K562 treated with DMSO at 1 percent for 48 hours (cell line): ENCODE data around the gene IRF7. TPM values are rescaled to one million over a fixed set of nuclear protein-coding genes. Genes with fewer than 3 reads are reported as not detected.

Experiments used
- total RNA-seq: library from RNA; unstranded; fragments of 300-600 nt; gene quantifications from 2 replicates; pipeline ENCODE4 v1.2.3, GENCODE V29; 2022; ENCODE audit warnings: low replicate concordance; ENCODE audit errors: extremely low read depth

The IRF7 gene
- not detected in 2 replicates for total RNA-seq

DNA sequence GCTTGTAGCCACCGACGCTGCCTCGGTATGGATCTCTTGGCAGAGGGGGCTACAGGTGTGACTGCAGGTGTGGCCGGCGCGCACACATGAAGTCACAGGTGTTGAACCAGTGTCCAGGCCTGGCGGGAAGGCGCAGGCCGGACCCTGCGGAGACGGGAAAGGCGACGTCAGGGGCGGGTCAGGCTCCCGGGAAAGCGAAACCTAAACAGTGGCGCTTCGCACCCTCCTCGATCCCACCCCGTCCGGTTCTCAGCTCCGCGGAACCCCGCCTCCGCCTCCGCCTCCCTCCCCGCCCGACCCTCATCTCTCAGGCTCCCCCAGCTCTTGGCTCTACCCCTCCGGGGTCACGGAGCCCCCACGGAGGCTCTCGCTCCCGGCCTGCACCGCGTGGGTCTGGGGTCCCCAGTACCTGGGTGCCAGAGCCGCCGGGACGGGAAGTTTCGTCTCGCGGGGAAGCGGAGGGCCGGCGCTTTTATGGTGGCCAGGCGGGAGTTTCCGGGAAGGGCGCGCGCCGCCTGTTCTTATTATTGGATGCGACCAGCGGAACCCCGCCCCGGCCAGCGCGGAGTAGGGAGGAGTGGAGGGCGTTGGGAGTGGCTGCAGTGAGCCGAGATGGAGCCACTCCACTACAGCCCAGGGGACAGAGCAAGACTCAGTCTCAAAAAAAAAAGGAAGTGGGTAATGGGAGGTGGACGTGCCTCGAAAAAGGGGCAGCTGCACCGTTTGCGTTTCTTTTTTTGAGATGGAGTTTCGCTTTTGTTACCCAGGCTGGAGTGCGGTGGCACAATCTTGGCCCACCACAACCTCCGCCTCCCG lies at the start of gene IRF7:
TSS of gene IRF7 (minus strand) at position 447 of the 816 bp plus-strand sequence. CDS start 586 bp downstream, outside the sequence.

DNA sequence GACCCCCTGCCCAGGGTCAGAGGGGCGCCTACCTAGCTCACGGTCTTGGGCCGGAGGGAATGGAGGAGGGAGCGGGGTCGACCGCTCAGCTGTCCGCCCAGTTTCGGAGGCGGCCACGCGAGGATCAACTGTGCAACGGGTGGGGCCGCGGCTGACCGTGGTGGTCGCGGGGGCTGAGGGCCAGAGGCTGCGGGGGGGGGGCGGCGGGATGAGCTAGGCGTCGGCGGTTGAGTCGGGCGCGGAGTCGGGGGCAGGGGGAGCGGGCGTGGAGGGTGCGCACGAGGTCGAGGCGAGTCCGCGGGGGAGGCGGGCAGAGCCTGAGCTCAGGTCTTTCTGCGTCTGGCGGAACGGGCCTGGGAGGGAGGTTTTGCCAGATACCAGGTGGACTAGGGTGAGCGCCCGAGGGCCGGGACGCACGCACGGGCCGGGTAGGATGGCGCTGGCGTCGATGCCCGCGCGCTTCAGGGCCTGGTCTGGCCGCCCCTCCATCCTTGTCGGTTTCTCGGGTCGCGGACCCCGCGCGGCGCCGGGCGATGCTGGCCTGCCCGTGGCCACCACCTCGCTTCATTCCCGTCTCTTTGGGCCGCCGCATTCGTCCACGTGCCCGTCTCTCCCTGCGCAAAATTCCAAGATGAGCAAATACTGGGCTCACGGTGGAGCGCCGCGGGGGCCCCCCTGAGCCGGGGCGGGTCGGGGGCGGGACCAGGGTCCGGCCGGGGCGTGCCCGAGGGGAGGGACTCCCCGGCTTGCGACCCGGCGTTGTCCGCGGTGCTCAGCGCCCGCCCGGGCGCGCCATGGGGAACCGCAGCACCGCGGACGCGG lies 21.0 kb upstream of the IRF7 start, which contains the start of gene DRD4:
TSS of gene DRD4 (plus strand) at position 759 of the 822 bp plus-strand sequence. CDS start at position 795, 36 bp downstream.

DNA sequence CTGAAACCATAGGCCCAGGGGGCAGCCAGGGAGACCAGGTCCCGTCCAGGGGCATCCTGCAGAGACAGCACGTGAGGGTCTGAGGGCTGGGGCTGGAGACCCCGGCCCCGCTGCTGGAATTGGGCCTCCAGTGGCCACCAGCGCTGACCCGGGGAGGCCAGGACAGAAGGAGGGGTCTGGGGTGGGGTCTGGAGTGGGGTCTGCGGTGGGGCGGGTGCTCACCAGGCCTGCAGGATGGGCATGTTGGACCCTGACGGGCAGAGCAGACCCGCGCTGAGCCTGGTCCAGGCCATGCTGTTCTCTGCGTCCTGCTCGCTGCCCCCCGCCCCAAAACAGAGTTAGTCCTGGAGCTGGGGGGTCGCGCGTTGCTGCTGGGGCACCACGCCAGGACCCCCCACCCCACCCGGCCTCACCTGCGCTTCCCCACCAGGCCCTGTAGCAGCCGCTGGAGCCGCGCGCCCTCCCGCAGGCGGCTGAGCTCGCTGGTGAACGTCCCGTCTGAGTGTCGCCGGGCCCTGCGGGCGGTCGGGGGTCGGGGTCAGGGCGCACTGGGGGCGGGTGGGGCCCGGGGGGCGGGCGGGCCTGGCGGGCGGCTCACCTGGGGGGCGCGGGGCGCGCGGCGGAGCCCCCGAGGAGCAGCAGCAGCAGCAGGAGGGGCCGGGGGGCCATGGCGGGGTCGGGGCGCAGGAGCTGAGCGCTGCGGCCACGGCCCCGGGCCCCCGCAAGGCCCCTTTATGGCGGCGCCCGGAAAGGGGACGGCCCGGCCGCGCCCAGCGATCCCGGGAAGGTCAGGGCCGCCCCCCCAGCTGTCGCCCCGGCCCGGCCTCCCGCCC lies 10.9 kb upstream of the IRF7 start, which contains the start of gene SCT:
TSS of gene SCT (minus strand) at position 707 of the 833 bp plus-strand sequence. CDS start at position 669, 38 bp downstream.

DNA sequence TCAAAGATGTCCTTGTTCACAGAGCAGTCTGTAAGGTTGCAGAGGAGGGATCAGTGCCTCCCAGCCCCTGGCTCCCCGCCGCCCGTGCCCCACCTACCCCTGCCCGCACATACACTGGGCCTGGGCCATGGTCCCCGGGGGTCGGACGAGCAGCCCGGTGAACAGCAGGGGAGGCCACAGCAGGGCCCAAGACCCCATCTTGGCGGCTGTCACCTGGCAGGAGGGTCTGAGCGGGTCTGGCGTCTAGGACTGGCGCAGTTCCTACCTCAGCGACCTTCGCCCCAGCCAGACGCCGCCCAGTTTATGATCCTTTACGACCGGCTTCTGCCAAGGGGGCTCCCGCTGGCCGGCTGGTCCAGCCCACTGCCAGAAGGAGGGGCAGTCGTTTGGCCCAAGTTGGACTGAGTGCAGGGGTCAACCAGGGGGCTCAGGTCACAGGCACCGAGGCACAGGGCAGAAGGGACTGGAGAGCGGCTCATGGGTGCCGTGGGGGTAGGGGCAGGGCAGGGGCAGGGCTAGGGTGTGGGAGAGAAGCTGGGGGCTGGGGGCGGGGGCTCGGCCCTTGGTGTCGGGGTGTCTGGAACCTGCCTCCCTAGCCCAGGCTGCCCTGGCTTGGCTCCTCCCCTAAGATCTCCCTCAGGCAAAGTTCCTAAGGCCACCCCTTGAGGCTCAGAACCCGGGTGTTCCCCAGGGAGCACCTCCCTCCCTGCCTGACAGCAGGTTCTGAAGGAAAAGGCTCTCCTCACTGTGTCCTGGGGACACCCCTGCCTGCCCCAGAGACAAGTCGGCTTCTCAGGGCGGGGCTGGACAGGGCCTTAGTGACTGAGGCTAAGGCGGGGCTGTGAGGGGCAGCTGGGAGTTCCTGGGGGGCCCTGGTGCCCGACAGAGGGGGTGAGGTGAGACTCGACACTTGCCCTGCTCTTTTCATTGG lies 9.2 kb upstream of the IRF7 start, which contains the start of gene CDHR5:
TSS of gene CDHR5 (minus strand) at position 251 of the 931 bp plus-strand sequence. CDS start at position 198, 53 bp downstream.

DNA sequence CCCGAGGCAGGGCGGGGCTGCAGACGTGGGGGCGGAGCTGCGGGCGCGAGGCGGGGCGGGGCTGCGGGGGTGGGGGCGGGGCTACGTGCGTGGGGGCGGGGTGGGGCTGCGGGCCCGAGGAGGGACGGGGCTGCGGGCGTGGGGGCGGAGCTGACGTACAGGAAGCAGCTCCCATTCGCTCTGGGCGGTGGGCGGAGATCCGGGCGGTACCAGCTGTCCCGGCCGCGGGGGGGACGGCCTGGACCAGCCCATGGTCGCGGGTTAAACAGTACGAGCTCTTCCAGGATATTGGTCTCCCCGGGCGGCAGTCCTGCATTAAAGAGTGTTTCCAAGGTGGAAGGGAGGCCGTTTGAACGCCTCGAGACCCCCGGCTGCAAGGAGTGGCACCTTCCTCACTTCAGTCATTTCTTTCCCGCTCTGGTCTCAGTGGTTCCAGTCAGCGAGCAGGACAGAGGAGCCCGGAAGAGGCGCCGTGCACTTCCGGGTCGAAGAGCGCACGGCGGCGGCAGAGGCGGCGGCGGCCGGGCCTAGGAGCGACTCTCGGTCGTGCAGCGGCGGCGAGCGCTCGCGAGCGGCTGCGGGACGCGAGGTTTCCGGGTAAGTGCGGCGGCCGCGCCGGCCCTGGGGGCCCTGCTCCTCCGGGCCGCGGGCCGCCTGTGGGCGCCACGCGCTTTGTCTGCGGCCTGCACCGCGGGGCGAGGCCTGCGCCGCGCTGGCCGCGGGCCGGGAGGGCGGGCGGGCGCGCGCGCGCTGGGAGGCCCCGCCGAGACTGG lies 39.6 kb downstream of the IRF7 start, which contains the start of gene PHRF1:
TSS of gene PHRF1 (plus strand) at position 475 of the 773 bp plus-strand sequence. CDS start 5,043 bp downstream, outside the sequence.

Other genes with a start within 250 kb of the IRF7 start
- gene B4GALNT4, start 246.5 kb downstream of the IRF7 start, total RNA-seq = not detected in 2 replicates
- not detected in 2 replicates for gene PKP3, start 221.7 kb downstream of the IRF7 start, total RNA-seq
- gene SIGIRR, start 201.0 kb downstream of the IRF7 start, total RNA-seq = not detected in 2 replicates
- not detected in 2 replicates for gene ANO9, start 173.9 kb downstream of the IRF7 start, total RNA-seq
- not detected in 2 replicates for gene PTDSS2, start 165.7 kb downstream of the IRF7 start, total RNA-seq
- not detected in 2 replicates for gene RNH1, start 108.7 kb downstream of the IRF7 start, total RNA-seq
- not detected in 2 replicates for gene HRAS, start 80.4 kb downstream of the IRF7 start, total RNA-seq
- gene LRRC56, start 78.4 kb downstream of the IRF7 start, total RNA-seq = not detected in 2 replicates
- not detected in 2 replicates for gene LMNTD2, start 55.2 kb downstream of the IRF7 start, total RNA-seq
- not detected in 2 replicates for gene RASSF7, start 55.0 kb downstream of the IRF7 start, total RNA-seq
- not detected in 2 replicates for gene PHRF1, start 39.5 kb downstream of the IRF7 start, total RNA-seq
- not detected in 2 replicates for gene CDHR5, start 9.0 kb upstream of the IRF7 start, total RNA-seq
- not detected in 2 replicates for gene SCT, start 11.2 kb upstream of the IRF7 start, total RNA-seq
- not detected in 2 replicates for gene DRD4, start 21.3 kb upstream of the IRF7 start, total RNA-seq
- gene DEAF1, start 79.3 kb upstream of the IRF7 start, total RNA-seq = not detected in 2 replicates
- not detected in 2 replicates for gene TMEM80, start 79.9 kb upstream of the IRF7 start, total RNA-seq
- not detected in 2 replicates for gene EPS8L2, start 90.3 kb upstream of the IRF7 start, total RNA-seq
- gene TALDO1, start 131.5 kb upstream of the IRF7 start, total RNA-seq = 394 TPM in 1 of 2 replicates, not detected in the other
- not detected in 2 replicates for gene GATD1, start 161.5 kb upstream of the IRF7 start, total RNA-seq
- not detected in 2 replicates for gene CEND1, start 174.1 kb upstream of the IRF7 start, total RNA-seq
- gene SLC25A22, start 182.3 kb upstream of the IRF7 start, total RNA-seq = not detected in 2 replicates
- gene PIDD1, start 189.3 kb upstream of the IRF7 start, total RNA-seq = not detected in 2 replicates
- gene RPLP2, start 194.0 kb upstream of the IRF7 start, total RNA-seq = not detected in 2 replicates
- gene PNPLA2, start 203.0 kb upstream of the IRF7 start, total RNA-seq = 265 TPM in 1 of 2 replicates, not detected in the other
- gene CRACR2B, start 212.0 kb upstream of the IRF7 start, total RNA-seq = not detected in 2 replicates
- gene CD151, start 217.0 kb upstream of the IRF7 start, total RNA-seq = 775 TPM in 1 of 2 replicates, not detected in the other
- gene POLR2L, start 226.6 kb upstream of the IRF7 start, total RNA-seq = not detected in 2 replicates
- not detected in 2 replicates for gene TSPAN4, start 226.9 kb upstream of the IRF7 start, total RNA-seq